Measurements from ENCODE around the gene PLAGL2.
"Not testable (repeated sequence)": the region's sequence is repeated elsewhere in the genome, so short reads cannot be mapped to it uniquely, and the experiment has no call there.

The PLAGL2 gene

GRCh38 chr20:32204205-32205109 lies 3.1 kb downstream of the PLAGL2 start:
- DNase-seq (ENCODE audit: low read depth) = no peak

DNA sequence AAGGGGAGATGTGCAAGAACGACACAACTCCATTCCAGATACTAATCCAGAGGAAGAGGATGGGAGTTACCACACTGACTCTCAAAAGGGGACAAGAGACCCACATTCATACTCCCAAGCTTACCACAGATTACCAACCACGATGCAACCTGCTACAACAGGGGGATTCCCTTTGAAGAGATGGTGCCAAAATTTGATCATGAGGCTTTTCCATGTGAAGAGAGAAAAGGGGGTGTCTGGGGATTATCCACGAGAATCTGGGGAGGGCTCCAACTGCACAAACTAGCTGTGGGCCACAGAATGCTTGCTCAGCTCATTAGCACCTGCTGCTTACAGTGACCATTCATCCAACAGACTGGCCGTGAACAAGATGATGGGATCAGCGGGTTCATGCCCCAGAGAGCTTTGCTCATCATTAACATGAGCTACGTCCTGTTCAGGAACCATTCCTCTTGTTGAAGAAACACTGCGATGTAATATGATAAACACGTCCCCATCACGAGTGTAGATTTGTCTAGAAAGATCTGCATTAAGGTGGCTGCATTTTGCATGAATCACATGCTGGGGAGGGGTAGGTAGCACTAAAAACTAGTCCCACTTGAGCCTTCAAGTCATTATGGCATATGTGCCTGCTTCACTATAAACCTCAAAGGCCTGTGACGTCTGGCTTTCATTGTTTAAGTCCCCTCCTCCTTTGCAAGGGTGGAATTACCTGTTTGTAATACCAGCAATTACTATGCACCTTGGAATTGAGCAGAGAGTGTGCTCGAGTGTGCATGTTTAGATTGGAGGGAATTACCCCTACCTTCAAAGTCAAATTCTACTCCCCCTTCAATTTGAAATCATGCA lies 4.0 kb downstream of the PLAGL2 start:
- no peak for DNase-seq (ENCODE audit: low read depth)

DNA sequence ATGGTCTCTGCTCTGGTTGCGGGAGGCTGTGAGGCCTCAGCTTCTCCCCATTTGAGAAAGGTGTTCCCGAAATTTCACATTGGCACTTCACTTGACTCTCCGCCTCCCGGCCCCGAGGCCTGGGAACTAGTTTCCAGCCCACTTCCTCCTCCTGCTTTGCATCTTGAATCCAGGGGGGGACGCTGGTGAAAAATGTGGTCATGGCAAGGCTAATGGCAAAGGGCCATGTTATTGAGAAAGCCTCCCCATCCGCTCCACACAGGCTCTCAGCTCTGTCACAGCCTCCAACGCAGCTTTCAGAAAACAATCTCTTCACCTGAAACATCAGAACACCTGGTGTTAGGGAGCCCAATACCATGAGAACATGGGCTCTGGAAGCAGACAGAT lies 5.6 kb downstream of the PLAGL2 start:
- no peak for DNase-seq (ENCODE audit: low read depth)

GRCh38 chr20:32201296-32201976 lies 6.1 kb downstream of the PLAGL2 start:
- peak; percentile 61 for DNase-seq (ENCODE audit: low read depth)

- DNase-seq (ENCODE audit: low read depth) = no peak
Observed at GRCh38 chr20:32199006-32199405, 8.5 kb downstream of the PLAGL2 start.

DNA sequence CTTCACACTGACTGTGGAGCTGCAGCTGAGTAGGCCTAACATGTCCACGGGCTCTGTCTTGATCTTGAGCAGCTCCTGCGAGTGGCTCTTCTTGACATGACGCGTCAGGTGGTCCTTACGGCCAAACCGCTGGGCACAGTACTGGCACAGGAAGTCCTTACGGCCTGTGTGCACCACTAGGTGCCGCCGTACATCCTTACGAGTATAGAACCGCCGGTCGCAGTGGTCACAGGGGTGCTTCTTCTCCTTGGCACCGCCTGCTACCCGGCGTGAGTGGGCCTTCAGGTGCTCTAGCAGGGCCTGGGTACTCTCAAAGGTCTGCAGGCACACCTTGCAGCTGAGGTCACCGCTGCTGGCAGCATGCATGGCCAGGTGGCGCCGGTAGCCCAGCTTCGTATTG lies 10.4 kb downstream of the PLAGL2 start:
- DNase-seq (ENCODE audit: low read depth) = not testable (repeated sequence)

GRCh38 chr20:32196613-32197012 lies 10.9 kb downstream of the PLAGL2 start:
- DNase-seq (ENCODE audit: low read depth) = not testable (repeated sequence)

DNA sequence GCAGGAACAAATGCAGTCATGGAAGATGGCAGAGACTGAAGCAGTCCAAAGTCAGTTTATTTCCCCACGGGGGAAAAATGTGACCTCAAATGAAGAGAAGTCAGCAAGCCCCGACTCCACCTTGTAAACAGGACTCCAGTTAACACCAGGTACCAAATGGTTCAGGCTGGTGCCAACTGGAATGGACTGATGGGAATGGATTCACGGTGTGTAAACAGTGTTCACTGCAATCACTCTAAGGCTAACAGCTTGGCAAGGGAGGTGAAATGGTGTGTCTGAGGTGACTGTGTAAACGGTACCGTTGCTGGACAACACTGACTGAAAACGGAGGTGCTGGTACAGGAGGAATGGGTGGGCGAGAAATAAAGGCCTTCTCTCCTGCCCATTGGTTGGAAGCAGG lies 12.0 kb downstream of the PLAGL2 start:
- no peak for DNase-seq (ENCODE audit: low read depth)

GRCh38 chr20:32193996-32194395 lies 13.5 kb downstream of the PLAGL2 start:
- DNase-seq (ENCODE audit: low read depth) = no peak

GRCh38 chr20:32193336-32193735 lies 14.2 kb downstream of the PLAGL2 start:
- DNase-seq (ENCODE audit: low read depth) = not testable (repeated sequence)

DNA sequence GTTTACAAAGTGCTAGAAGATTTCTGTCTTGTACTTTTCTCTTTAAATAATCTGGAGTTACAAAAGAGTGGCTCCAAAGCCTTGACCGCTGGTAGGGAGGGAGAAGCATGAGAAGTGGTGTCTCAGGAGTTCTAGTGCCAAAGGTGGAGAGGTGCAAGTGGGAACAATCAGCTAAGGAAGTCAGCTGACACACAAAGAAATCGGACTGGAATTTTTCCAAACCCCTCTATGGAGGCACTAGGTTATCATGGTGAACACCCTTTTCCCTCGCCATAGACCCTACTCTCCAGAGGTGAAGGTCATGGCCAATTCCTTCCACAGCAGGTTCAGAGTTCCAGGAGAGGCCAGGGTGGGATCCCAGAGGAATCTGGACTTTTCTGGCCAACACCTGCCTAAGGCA lies 14.8 kb downstream of the PLAGL2 start:
- DNase-seq (ENCODE audit: low read depth) = no peak

GRCh38 chr20:32191873-32192272 lies 15.7 kb downstream of the PLAGL2 start:
- peak; percentile 16 for DNase-seq (ENCODE audit: low read depth)

GRCh38 chr20:32191422-32191821 lies 16.1 kb downstream of the PLAGL2 start:
- no peak for DNase-seq (ENCODE audit: low read depth)

DNA sequence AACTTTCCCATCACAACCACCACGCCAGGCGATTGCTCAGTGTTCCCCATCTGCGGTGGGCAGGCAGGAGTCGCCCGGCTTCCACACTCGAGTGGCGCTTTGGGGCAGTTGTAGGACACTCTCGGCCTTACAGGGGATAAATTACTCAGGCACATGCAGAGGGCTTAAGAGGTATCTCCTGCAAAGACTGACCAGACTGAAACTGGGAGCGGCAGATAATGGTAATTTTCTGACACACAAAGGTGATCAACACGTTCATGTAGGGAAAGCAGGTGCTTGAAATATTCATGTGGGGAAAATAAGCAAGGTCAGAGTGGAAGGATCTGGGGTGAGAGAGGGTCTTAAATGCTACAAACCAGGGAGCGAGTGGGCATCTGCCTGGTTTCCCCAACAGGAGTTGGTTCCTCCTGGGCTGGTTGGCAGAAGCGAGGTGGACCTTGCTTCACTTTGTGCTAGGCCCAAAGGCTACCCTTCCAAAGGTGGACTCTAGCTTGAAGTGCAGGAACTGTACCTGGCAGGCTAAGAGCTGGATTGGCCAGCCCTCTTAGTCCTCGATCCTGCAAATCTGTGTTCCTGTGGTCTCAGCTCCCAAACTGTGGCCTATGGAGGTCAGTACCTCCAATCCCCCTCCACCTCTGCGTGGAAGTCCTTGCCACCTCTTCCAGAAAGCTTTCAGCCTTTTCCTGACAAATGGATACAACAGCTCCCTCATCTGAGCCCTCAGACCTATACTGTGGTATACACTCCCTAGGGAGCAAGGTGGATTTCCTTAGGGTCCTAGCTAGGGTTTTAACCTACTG lies 16.7 kb downstream of the PLAGL2 start:
- no peak for DNase-seq (ENCODE audit: low read depth)

- DNase-seq (ENCODE audit: low read depth) = peak; percentile 51
Observed at GRCh38 chr20:32189691-32190615, 17.6 kb downstream of the PLAGL2 start.

- DNase-seq (ENCODE audit: low read depth) = no peak
Observed at GRCh38 chr20:32189123-32189410, 18.5 kb downstream of the PLAGL2 start.

DNA sequence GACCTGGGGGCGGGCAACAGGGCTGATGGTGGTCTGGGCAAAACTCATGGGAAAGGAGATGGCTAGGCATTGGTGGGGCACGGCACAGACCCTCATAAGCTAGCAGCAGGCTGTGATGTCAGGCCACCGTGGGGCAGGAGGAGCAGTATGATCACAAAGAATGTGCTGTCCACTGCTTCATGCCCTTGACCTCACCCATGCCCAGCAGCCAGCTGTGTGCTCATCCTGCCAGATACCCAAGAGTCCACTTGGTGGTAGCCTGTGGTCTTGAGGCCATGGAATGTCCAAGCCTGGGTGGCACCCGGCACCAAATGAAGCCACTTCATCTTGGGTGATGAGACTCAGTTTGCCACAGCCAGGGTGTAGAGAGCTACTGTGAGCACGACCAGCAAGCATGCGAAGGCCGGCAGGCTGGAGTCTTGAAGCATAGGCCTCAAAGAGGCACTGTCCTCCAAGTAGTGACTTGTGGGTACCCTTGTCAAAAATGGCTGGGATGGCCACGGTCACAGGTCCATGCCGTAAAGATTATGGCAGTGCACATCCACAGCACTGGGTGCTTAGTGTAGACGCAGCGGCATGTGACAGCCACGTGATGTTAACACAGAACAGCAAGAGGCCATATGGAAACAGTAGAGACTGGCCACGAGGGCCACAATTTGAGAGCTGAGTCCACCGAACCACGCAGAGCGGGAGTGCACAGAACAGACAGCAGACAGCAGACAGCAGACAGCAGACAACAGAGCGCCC lies 19.0 kb downstream of the PLAGL2 start:
- no peak for DNase-seq (ENCODE audit: low read depth)

DNA sequence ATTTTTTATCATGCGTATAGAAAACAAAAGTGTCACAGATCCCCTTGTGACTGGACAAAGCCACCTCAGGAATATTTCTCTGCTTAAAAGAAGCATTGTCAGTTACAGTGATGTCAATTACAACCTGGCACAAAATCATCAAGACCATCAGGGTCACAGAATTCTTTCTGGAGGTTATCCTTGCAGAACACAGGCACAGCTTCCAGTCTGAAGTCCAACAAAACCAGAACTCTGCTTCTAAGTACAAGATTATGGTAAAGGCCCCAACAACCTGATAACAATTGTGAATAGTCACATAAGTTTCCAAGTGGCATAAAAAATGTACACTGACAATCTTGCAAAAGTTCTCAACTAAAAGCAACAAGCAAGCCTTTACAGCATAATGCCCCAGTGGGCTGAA lies 21.0 kb downstream of the PLAGL2 start:
- no peak for DNase-seq (ENCODE audit: low read depth)

GRCh38 chr20:32184961-32185603 lies 22.5 kb downstream of the PLAGL2 start:
- DNase-seq (ENCODE audit: low read depth) = no peak
